GM21619 (cell line): Measurements from ENCODE around the gene RXYLT1.
A peak's percentile ranks its signal among the peaks of the same experiment; 100 is the strongest.

Experiments used
- ATAC-seq: cut with Tn5 transposase; IDR thresholded peaks from one replicate; pipeline ENCODE4 v1.9.1; 2021; ENCODE audit not compliant: unreplicated experiment

RXYLT1 gene

DNA sequence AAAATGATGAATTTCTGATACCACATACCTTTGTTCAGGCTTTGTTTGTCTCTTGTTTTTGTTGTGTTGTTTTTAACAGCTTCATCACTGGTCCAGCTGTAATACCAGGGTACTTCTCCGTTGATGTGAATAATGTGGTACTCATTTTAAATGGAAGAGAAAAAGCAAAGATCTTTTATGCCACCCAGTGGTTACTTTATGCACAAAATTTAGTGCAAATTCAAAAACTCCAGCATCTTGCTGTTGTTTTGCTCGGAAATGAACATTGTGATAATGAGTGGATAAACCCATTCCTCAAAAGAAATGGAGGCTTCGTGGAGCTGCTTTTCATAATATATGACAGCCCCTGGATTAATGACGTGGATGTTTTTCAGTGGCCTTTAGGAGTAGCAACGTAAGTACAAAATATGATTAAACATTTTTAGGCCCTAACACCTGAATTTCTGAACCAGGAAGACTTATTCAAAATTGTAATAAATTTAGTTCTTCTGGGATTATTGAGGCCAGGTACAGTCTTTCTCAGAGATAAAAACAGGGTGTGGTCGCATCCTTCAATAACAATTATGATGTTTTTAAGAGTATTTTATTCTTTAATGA is 22.4 kb downstream of the RXYLT1 start:
- ATAC-seq: no peak

- no peak for ATAC-seq
Observed at GRCh38 chr12:63804746-63805145, 25.0 kb downstream of the RXYLT1 start.

GRCh38 chr12:63805704-63806672 is 26.3 kb downstream of the RXYLT1 start:
- no peak for ATAC-seq

GRCh38 chr12:63808631-63809030 is 28.9 kb downstream of the RXYLT1 start:
- ATAC-seq: no peak

DNA sequence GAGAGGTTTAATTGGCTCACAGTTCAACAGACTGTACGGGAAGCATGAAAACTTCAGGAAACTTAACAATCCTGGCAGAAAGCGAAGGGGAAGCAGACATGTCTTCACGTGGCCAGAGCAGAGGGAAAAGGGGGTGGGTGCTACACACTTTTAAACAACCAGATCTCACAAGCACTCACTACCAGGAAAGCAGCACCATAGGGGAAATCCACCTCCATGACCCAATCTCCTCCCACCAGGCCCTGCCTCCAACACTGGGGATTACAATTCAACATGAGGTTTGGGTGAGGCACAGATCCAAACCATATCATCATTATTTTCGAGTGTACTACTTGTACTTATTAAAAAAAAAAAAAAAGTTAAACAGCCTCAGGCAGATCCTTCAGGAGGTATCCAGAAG is 29.9 kb downstream of the RXYLT1 start:
- ATAC-seq: no peak

DNA sequence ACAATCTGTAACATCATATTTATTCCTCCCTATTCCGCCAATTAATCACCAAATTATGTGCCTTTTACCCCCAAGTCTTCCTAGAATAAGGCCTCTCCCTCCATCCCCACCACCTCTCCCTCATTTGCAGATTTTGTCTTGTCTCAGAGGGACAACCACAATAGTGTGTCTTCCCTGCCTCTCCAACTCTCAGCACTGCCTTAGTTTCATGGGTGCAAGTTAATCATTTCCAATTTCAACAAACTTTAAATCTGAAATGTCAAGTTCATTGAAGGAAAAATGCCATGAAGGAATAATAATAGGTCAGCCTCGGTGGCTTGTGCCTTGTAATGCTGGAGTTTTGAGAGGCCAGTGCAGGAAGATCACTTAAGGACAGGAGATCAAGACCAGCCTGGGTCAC is 31.6 kb downstream of the RXYLT1 start:
- no peak for ATAC-seq

GRCh38 chr12:63811755-63812154 is 32.0 kb downstream of the RXYLT1 start:
- no peak for ATAC-seq

- no peak for ATAC-seq
Observed at GRCh38 chr12:63814146-63814772, 34.5 kb downstream of the RXYLT1 start.

DNA sequence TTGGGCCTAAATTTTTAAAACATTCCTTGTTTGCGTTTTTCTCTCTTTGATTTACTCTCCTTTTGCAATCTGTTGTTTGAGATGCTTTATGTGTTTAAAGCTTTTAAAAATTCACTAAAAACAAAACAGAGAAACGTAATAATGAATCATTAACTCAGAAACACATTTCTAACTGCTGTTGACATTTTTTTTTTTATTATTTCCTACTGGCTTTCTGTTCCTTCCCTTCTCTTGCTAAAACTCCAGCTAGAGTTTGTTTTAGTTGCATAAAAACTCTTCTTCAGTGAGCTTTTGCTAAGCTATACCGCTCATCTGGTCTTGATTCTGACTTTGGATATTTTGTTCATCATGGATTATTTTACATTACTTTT is 35.8 kb downstream of the RXYLT1 start:
- ATAC-seq: no peak

GRCh38 chr12:63816031-63816430 is 36.3 kb downstream of the RXYLT1 start:
- ATAC-seq: peak; percentile 36

GRCh38 chr12:63820427-63820826 is 40.7 kb downstream of the RXYLT1 start:
- no peak for ATAC-seq

DNA sequence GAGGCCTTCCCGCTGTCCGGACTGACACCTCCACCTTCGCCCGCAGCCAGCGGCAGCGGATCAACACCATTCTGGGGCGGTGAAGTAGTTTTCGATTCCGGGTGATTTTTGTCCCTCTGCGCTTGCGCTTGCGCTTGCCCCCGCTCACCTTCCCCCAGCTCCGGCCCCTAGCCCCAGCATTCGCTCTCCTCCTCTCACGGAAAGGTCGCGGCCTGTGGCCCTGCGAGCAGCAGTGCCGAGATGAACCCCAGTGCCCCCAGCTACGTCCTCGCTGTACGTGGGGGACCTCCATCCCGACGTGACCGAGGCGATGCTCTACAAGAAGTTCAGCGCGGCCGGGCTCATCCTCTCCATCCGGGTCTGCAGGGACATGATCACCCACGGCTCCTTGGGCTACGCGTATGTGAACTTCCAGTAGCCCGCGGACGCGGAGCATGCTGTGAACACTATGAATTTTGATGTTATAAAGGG is 42.1 kb downstream of the RXYLT1 start:
- peak; percentile 36 for ATAC-seq

DNA sequence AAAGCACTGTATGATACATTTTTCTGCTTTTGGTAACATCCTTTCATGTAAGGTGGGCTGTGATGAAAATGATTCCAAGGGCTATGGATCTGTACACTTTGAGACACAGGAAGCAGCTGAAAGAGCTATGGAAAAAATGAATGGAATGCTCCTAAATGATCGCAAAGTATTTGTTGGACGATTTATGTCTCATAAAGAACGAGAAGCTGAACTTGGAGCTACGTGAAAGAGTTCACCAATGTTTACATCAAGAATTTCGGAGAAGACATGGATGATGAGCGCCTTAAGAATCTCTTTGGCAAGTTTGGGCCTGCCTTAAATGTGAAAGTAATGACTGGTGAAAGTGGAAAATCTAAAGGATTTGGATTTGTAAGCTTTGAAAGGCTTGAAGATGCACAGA is 42.6 kb downstream of the RXYLT1 start:
- ATAC-seq: no peak

DNA sequence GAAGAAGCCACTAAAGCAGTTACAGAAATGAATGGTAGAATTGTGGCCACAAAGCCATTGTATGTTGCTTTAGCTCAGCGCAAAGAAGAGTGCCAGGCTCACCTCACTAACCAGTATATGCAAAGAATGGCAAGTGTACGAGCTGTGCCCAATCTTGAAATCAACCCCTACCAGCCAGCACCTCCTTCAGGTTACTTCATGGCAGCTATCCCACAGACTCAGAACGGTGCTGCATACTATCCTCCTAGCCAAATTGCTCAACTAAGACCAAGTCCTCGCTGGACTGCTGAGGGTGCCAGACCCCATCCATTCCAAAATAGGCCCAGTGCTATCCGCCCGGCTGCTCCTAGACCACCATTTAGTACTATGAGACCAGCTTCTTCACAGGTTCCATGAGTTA is 43.3 kb downstream of the RXYLT1 start:
- ATAC-seq: no peak

DNA sequence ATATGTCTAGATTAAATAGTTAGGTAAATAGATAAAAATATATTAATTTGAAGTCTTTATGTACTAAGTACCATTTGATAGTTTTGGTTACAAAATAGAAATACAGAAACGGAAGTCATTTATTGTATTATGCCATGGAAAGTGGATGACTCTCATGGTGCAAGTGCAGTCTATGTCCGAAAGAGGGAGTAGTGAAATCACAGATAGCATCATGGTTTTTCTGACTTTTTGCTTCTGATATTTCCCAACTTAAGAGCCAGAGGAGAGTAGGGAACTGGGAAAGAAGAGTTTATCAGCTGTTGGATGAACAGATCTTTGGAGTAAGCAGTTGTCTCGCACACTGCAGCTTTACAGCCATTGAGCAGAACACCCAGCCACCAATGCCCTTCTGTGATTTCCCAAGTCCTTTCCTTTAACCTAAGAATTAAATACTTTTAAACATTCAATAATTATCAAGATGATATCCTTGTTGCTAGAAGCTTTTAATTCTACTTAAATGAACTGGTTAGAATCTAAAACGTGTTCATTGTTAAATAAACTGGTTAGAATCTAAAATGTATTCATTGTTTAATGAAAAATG is 46.4 kb downstream of the RXYLT1 start:
- ATAC-seq: peak; percentile 60

GRCh38 chr12:63828867-63829266 is 49.2 kb downstream of the RXYLT1 start:
- no peak for ATAC-seq

- no peak for ATAC-seq
Observed at GRCh38 chr12:63836046-63836445, 56.3 kb downstream of the RXYLT1 start.

DNA sequence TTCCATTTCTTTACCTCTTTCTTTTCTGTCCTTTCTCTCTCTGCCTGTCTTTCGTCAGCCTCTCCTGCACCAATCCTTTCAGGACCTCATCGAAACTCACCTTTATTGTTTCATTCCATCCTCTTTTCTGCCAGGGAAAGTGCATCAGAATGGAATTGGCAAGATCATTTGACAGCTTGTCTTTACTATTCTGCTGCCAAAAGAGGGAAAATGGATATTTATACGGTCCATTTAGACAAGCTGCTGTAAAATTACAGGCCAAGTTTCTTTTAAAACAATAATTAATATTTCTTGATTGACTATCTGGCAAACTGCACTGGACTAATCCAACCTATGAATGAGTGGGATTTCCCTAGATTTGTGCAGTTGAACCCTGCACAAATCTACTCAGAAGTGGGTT is 57.2 kb downstream of the RXYLT1 start:
- no peak for ATAC-seq

DNA sequence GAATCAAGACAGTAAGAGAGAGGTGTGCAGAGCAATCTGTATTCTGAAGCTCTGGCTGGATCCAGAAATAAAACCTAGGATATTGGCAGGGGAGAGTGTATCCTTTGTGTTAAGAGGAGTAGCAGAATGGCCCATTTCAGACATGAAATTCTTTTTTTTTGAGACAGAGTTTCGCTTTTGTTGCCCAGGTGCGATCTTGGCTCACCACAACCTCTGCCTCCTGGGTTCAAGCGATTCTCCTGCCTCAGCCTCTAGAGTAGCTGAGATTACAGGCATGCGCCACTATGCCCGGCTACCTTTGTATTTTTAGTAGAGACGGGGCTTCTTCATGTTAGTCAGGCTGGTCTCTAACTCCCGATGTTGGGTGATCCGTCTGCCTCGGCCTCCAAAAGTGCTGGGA is 58.7 kb downstream of the RXYLT1 start:
- no peak for ATAC-seq

GRCh38 chr12:63841011-63841410 is 61.3 kb downstream of the RXYLT1 start:
- no peak for ATAC-seq

- no peak for ATAC-seq
Observed at GRCh38 chr12:63841571-63841970, 61.9 kb downstream of the RXYLT1 start.
